ENCODE data around the gene RDH14. TPM values are rescaled to one million over a fixed set of nuclear protein-coding genes. Genes with fewer than 3 reads are reported as not detected.
A peak's percentile ranks its signal among the peaks of the same experiment; 100 is the strongest.

The RDH14 gene
- total RNA-seq, 2 donors from 2014 or later, result 20.2 to 23.8 TPM

GRCh38 chr2:18525852-18526251 lies 34.6 kb downstream of the RDH14 start:
- no peak for TF ChIP-seq CTCF (IDR thresholded peaks at IDR 0.05)
- no peak overlapping the region for H3K27ac ChIP-seq

GRCh38 chr2:18525236-18525635 lies 35.2 kb downstream of the RDH14 start:
- no peak overlapping the region for H3K9ac ChIP-seq (ENCODE audit: low read depth in 2 of 2, low read length in 2 of 2)
- H3K9me3 ChIP-seq, result no peaks in the 10 kb centered on the region
- DNase-seq, result no peak
- no peaks in the 10 kb centered on the region for H3K27me3 ChIP-seq
- H3K4me1 ChIP-seq, result no peaks in the 10 kb centered on the region
- no peak for TF ChIP-seq CTCF (IDR thresholded peaks at IDR 0.05)
- no peak overlapping the region for H3K27ac ChIP-seq
- H3K4me3 ChIP-seq, result no peak overlapping the region
- H3K36me3 ChIP-seq, result no peaks in the 10 kb centered on the region
- intact Hi-C loops (cut with DNase I), result no loop called here

More at GRCh38 chr2:18525852-18526251, 34.6 kb downstream of the RDH14 start:
- Histone ChIP-seq H3K36me3 (no peaks in the 10 kb centered on the region), H3K9me3 (no peaks in the 10 kb centered on the region), H3K4me3 (no peak overlapping the region), H3K4me1 (no peaks in the 10 kb centered on the region), H3K9ac (ENCODE audit: low read depth in 2 of 2, low read length in 2 of 2) (no peak overlapping the region), H3K27me3 (no peaks in the 10 kb centered on the region)
- intact Hi-C loops (cut with DNase I), result no loop called here
- no peak for DNase-seq

GRCh38 chr2:18522484-18523146 lies 37.8 kb downstream of the RDH14 start:
- no peaks in the 10 kb centered on the region for H3K36me3 ChIP-seq
- H3K27ac ChIP-seq, result no peak overlapping the region
- no peak overlapping the region for H3K9ac ChIP-seq (ENCODE audit: low read depth in 2 of 2, low read length in 2 of 2)
- H3K4me1 ChIP-seq, result no peaks in the 10 kb centered on the region
- no peaks in the 10 kb centered on the region for H3K27me3 ChIP-seq
- H3K4me3 ChIP-seq, result no peak overlapping the region
- DNase-seq, result no peak
- intact Hi-C loops (cut with DNase I), result loop anchor here (5.0 kb wide), 2 partner anchors 840 to 1340 kb away; no protein-coding TSS in a partner anchor
- H3K9me3 ChIP-seq, result no peaks in the 10 kb centered on the region
- no peak for TF ChIP-seq CTCF (IDR thresholded peaks at IDR 0.05)

- Histone ChIP-seq H3K9ac (ENCODE audit: low read depth in 2 of 2, low read length in 2 of 2) (no peak overlapping the region), H3K4me1 (no peaks in the 10 kb centered on the region), H3K9me3 (no peaks in the 10 kb centered on the region), H3K4me3 (no peak overlapping the region), H3K27me3 (no peaks in the 10 kb centered on the region), H3K27ac (no peak overlapping the region), H3K36me3 (no peaks in the 10 kb centered on the region)
- TF ChIP-seq CTCF (IDR thresholded peaks at IDR 0.05), result peak; percentile 82
- peak; percentile 84 for DNase-seq
- intact Hi-C loops (cut with DNase I), result loop anchor here (2.0 to 5.0 kb wide), 3 partner anchors 224 to 1342 kb away; no protein-coding TSS in a partner anchor
Measured at GRCh38 chr2:18520451-18521425, 39.7 kb downstream of the RDH14 start.

- intact Hi-C loops (cut with DNase I), result loop anchor here (2.0 to 5.0 kb wide), 3 partner anchors 225 to 1342 kb away; no protein-coding TSS in a partner anchor
- Histone ChIP-seq H3K4me1 (no peaks in the 10 kb centered on the region), H3K9me3 (no peaks in the 10 kb centered on the region), H3K27ac (no peak overlapping the region), H3K4me3 (no peak overlapping the region), H3K36me3 (no peaks in the 10 kb centered on the region), H3K27me3 (no peaks in the 10 kb centered on the region), H3K9ac (ENCODE audit: low read depth in 2 of 2, low read length in 2 of 2) (no peak overlapping the region)
- no peak for TF ChIP-seq CTCF (IDR thresholded peaks at IDR 0.05)
- DNase-seq, result no peak
Measured at GRCh38 chr2:18519914-18520450, 40.5 kb downstream of the RDH14 start.
